Tibial nerve (tissue), 4 donors: Measurements from ENCODE around the gene USP3.

Experiments used
- CTCF ChIP-seq, 5 experiments: fragments of 200-600 bp in 3 of 5; fragments of 450-650 bp in 2 of 5; sonication (generic) in 3 of 5; IDR thresholded peaks; one replicate each; pipeline ENCODE4 v1.5.1; 2016 to 2019; ENCODE audit warnings: antibody characterized with exemption in 5 of 5, mild to moderate bottlenecking in 3 of 5, moderate library complexity in 2 of 5
- EP300 ChIP-seq, 2 donors: sonication (generic); formaldehyde crosslinking; IDR thresholded peaks; one replicate each; pipeline ENCODE4 v1.6.1; 2017; ENCODE audit warnings: antibody characterized with exemption in 2 of 2, mild to moderate bottlenecking in 1 of 2
- POLR2A ChIP-seq, 2 donors: fragments of 450-650 bp; IDR thresholded peaks; one replicate each; pipeline ENCODE4 v1.6.1; 2017; ENCODE audit warnings: antibody characterized with exemption in 2 of 2, mild to moderate bottlenecking in 2 of 2, moderate library complexity in 2 of 2

GRCh38 chr15:63596676-63597037, 92.3 kb downstream of the USP3 start:
- TF ChIP-seq POLR2A (IDR thresholded peaks at IDR 0.05) (no peak), CTCF (IDR thresholded peaks at IDR 0.05) (no peak), EP300 (IDR thresholded peaks at IDR 0.05) (no peak)
